ENCODE measurements around the gene HIRIP3.

DNA sequence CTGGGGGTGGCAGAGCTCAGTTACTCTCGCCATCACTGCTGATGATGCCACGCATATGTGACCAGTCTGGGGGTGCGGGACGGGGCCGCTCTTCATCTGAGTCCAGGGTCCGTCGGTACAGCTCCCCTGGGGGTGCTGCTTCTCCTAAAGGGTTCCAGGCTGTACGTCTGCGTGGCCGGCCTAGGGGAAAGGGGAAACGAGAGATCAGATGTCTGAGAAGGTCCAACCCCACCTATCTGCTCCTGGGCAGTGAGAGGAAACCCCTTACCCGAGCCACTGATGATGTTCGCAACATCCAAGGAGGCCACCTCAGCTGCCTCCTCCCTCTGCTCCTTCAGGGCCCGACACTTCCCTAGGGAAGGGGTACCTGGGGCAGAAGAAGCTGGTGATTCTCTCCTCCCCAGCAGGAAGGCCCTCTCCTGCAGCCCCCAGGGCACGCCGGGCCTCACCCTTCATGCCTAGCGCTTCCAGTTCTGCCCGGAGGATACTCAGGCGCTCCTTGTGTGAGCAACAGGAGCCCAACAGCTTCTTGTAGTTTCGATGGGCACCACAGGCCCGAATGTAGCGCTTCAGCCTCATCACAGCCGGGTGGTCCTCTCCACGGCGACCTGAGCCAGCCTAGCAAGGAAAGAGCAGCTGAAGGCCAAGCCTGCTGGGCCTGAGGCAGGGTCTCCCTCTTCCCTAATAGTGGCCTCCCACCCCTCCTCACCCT, 2.1 kb downstream of the HIRIP3 start:
- TF ChIP-seq POLR2A (IDR thresholded peaks at IDR 0.05; ENCODE audit: extremely low read depth, insufficient read length) (no peak), CTCF (IDR thresholded peaks at IDR 0.05; ENCODE audit: low read depth, low read length) (no peak)
